ENCODE results near the gene CRNKL1.

The CRNKL1 gene

GRCh38 chr20:19987046-19987445 is 65.2 kb downstream of the CRNKL1 start:
- in situ Hi-C loops (cut with MboI; ENCODE audit: low sequenced_read_pairs): loop anchor here (25.0 kb wide), 1 partner anchor 200 kb away; no protein-coding TSS in a partner anchor

GRCh38 chr20:19986419-19986818 is 65.8 kb downstream of the CRNKL1 start:
- in situ Hi-C loops (cut with MboI; ENCODE audit: low sequenced_read_pairs): loop anchor here (25.0 kb wide), 1 partner anchor 199 kb away; no protein-coding TSS in a partner anchor
